PFSK-1 (cell line): Measurements from ENCODE around the gene PITPNM2.

Experiments used
- POLR2AphosphoS5 ChIP-seq: IDR thresholded peaks from 2 replicates; pipeline ENCODE4 v1.6.1; 2012; ENCODE audit warnings: low read depth, mild to moderate bottlenecking, control low read depth, low read length, moderate library complexity
- TAF1 ChIP-seq: IDR thresholded peaks from 2 replicates; pipeline ENCODE4 v1.6.1; 2012; ENCODE audit warnings: low read length, control low read depth, borderline replicate concordance; ENCODE audit not compliant: insufficient read depth
- TF ChIP-seq, protein P1 (sequence below), 2 experiments: IDR thresholded peaks; 2 replicates each; pipeline versions ENCODE4 v1.6.1 to v1.8.0; 2011 to 2012; ENCODE audit warnings: low read depth in 2 of 2, low read length in 2 of 2, control low read depth in 1 of 2, inconsistent platforms in 1 of 2, mild to moderate bottlenecking in 1 of 2, moderate library complexity in 1 of 2; ENCODE audit not compliant: insufficient read depth in 1 of 2

DNA sequence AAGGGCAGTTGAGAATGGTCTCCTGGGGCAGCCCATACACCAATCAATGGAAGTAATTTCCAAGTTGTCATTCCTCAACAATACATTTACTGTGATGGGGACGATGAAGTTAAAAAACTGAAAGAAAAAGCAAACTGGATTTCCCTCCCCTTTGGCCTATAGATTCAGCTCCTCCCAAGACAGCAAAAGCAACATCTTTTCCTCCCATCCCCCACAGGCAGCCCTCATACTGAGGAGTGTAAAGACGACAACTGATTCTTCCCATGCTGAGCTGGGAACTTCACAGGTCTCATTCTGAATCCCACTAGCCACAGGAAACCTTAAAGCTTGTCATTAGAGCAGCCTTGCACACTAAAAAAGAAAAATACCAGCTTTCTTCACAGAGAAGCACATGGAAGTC, 48.5 kb downstream of the PITPNM2 start:
- TF ChIP-seq, protein P1, sequence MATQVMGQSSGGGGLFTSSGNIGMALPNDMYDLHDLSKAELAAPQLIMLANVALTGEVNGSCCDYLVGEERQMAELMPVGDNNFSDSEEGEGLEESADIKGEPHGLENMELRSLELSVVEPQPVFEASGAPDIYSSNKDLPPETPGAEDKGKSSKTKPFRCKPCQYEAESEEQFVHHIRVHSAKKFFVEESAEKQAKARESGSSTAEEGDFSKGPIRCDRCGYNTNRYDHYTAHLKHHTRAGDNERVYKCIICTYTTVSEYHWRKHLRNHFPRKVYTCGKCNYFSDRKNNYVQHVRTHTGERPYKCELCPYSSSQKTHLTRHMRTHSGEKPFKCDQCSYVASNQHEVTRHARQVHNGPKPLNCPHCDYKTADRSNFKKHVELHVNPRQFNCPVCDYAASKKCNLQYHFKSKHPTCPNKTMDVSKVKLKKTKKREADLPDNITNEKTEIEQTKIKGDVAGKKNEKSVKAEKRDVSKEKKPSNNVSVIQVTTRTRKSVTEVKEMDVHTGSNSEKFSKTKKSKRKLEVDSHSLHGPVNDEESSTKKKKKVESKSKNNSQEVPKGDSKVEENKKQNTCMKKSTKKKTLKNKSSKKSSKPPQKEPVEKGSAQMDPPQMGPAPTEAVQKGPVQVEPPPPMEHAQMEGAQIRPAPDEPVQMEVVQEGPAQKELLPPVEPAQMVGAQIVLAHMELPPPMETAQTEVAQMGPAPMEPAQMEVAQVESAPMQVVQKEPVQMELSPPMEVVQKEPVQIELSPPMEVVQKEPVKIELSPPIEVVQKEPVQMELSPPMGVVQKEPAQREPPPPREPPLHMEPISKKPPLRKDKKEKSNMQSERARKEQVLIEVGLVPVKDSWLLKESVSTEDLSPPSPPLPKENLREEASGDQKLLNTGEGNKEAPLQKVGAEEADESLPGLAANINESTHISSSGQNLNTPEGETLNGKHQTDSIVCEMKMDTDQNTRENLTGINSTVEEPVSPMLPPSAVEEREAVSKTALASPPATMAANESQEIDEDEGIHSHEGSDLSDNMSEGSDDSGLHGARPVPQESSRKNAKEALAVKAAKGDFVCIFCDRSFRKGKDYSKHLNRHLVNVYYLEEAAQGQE (IDR thresholded peaks at IDR 0.05; ENCODE audit: insufficient read depth in 1 of 2, low read depth in 2 of 2, low read length in 2 of 2) = no peak
- TF ChIP-seq POLR2AphosphoS5 = no peak
- TF ChIP-seq TAF1 = no peak
